ENCODE data around the gene SELENON.

The SELENON gene

DNA sequence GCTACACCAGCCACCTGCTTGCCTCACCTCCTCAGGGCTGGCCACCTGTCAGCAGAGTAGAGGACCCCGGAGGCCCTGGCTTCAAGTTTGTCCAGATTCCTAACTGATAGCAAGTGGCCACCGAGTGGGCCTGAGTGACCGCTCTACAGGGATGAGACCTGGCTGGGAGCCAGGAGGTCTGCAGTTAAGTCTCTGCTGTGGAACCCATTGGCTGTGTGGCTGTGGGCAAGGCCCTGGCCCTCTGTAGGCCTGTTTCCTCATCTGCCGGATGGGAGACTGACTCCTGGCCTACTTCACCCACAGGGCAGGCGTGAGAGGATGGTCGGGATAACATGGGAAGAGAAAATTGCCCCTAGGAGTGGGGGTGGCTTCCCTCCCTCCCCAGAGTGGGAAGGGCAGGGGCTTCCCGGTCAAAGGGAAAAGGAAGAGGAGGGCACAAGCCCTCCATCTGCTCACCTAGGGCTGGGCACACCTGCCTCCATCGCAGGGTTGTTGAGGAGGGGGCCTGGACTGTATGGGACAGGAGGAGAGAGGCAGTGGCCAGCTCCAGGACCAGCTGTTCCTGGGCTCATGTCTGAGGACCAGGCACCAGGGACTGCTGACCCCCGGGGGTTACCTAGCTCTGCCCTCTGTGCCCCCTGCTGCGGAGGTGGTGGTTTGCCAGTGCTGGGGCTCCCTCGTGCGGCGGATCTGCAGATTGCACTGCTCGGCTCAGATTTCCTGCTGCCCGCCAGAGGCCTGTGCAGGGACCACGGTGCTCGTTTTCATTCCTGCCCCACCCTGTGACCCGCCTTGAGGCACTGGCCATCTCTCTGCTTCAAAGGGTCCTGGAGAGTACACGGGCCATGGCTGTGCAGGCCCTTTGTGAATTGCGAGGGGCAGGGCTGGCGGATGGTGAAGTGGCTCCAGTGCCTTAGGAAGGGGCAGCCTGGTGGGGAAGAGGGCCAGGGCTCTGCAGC lies 10.6 kb downstream of the SELENON start:
- DNase-seq: peak; percentile 68

- DNase-seq: no peak
Measured at GRCh38 chr1:25811384-25812082, 11.5 kb downstream of the SELENON start.

- DNase-seq: no peak
Measured at GRCh38 chr1:25813071-25813733, 13.2 kb downstream of the SELENON start.

DNA sequence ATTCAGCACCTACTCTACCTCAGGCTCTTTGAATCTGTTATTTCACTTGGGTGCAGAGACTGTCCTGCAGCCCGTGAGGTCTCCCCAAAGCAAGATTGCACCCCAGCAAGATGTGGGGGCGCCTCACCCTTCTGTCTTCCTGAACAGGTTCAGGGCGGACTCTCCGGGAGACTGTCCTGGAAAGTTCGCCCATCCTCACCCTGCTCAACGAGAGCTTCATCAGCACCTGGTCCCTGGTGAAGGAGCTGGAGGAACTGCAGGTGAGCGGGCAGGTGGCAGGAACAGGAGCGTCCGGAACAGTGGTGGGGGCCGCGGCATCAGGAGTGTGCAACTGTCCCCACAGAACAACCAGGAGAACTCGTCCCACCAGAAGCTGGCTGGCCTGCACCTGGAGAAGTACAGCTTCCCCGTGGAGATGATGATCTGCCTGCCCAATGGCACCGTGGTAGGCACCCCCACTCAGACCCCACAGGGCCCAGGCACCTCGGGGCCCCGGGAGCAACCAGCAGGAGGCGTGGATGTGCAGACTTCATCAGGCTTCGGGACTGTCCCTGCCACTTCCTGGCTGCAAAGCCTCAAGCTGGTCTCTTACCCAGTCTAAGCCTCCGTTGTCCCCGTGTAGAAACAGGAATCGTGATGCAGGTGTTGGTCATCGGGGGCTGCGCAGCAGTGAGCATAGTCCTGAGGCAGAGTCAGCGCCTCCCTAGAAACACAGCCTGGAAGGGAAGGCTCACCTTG lies 13.9 kb downstream of the SELENON start:
- no peak for DNase-seq

DNA sequence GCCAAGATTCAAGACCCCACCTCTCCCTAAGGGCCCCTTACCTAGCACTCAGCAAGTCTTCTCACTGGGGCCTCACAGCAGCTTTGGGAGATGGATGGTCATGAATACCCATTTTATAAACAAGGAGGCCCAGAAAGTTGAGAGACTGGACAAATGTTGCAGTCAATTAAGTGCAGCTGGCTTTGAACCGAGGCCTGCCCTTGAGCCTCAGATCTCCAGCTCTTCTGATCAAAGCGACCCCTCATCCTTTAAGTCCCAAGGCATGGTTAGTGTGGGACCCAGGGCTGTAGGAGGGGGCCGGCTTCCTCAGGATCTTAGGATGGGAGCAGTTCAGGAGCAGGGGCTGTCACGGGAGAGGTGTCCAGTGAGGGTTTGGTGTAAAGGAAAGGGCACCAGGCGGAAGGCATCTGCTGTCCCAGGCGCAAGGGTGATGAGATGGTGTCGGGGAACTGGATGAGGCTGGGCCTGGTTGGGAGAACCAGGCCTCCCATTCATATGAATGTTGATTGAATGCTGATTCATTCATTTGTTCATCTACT lies 14.6 kb downstream of the SELENON start:
- no peak for DNase-seq

DNA sequence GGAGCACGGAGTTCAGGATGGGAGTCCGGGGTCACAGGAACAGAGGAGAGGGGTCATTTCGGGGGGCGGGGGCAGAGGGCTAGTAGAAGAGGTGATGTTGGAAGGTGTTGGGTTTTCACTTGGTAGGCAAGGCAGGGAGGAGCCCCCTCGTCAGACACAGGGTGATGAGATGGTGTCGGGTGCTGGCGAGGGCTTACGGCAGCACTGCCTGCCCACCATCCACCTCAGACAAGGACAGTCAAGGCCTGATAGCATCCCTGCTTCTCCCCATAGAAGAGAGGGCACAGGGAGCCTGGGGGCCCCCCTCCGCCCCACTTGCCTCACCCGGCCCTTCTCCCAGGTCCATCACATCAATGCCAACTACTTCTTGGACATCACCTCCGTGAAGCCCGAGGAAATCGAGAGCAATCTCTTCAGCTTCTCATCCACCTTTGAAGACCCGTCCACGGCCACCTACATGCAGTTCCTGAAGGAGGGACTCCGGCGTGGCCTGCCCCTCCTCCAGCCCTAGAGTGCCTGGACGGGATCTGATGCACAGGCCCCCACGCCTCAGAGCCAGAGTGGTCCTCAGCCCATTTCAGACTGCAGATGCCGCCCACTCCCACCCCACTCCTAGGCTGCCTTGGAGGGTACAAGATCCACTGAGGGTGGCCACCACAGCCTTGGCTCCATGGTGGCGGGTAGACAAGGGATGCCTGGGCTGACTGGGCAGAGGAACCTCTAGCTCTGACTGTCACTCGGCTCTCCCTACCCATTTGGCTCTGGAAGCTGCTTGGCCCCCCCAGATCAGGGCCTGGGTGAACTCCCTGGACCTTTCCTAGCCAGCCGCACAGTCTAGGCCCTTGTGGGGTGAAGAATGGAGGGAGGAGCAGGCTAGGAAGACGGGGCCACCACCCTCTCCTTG lies 15.5 kb downstream of the SELENON start:
- DNase-seq: no peak

DNA sequence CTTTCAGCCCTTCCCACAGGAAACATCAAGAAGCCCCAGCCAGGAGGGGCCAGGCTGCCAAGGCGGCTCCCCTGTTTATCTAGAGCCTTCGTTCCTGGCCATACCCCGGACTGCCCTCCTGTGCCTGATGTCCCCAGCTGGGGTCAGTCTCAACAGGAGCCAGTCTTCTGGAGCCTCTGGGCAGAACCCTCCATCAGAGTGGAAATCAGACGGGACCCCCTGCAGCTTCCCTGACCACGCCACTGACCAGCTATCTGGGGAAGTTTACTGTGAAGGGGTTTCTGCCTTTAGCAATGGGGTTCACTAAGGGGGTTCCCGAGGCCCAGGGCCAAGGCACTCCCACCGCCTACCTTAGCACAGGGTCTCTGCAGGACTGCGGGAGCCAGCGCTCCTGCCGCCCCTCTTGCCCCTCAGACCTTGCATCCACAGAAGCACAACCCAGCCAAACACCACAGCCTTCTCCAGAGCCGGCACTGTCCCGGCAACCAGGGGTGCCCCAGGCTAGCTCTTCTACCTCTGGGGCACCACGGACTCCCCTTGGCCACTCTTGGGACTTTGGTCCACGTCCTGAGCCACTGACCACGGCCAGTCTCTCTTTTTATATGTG lies 16.2 kb downstream of the SELENON start:
- DNase-seq: no peak

DNA sequence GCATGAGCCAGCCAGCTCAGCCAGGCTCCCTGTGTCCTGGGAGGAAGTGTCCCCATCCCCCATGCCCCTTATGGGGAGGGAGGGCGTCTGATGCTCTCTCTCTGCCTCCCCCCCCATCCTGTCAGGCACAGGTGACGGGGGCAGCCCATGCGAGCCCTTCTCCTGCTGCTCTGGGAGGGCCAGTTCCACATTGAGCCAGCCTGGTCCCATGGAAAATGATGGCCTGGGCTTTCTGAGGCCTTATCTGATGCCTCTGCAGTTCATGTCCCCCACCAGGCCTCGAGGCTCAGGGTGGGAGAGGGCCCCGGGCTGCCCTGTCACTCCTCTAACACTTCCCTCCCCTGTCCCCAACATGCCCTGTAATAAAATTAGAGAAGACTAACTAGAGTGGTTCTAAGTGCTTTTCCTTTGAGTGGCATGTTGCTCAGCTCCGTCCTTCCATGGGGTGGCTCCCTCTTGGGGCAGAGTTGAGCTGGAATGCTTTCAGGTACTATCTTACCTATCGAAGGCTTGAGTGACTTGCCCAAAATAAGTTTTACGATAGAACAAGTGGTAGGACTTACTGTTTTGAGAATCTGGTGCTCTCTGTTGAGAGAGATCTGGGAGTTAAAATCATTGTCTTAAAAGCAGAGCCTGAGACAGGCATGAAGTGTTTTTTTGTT lies 18.0 kb downstream of the SELENON start:
- DNase-seq: no peak

GRCh38 chr1:25818569-25818968 lies 18.6 kb downstream of the SELENON start:
- DNase-seq: no peak

DNA sequence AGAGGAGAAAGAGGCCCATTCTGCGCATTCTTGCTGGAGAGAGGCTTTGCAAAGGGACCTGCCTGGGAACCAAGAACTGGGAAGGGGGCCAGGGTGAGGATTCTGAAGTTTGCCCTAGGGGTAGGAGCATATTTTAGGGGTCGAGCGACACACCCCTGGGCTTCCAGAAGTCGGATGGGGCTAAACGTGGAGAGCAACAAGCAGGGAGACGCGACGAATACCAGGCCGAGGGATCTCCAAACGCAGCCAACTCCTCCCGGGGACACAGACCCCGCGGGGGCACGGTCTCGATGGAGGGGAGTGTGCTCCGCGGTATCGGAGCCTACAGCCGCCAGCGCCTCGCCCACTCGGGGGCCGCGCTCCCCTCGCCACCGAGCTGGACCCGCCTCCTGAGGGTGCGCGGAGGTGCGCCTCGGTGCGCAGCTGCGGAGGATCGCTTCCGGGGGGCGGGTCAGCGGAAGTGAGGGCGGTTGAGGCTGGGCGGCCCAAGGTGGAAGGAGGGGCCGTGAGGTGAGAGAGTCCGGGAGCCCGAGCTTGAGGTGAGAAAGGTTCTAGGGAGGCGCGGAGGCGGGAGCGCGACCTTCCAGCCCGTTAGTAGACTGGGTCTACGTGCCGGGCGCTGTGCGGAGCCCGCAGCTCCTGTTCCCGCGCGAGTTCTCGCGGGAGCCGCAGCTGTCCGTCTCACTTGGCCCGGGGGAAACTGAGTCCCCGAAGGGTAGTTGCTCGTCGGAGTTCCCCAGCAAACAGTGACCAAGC lies 19.7 kb downstream of the SELENON start, which contains the start of gene MTFR1L:
Gene MTFR1L, plus strand, starts transcription at position 464 of the 756 bp plus-strand sequence. CDS start 3,151 bp downstream, outside the sequence.
- peak; percentile 69 for DNase-seq

DNA sequence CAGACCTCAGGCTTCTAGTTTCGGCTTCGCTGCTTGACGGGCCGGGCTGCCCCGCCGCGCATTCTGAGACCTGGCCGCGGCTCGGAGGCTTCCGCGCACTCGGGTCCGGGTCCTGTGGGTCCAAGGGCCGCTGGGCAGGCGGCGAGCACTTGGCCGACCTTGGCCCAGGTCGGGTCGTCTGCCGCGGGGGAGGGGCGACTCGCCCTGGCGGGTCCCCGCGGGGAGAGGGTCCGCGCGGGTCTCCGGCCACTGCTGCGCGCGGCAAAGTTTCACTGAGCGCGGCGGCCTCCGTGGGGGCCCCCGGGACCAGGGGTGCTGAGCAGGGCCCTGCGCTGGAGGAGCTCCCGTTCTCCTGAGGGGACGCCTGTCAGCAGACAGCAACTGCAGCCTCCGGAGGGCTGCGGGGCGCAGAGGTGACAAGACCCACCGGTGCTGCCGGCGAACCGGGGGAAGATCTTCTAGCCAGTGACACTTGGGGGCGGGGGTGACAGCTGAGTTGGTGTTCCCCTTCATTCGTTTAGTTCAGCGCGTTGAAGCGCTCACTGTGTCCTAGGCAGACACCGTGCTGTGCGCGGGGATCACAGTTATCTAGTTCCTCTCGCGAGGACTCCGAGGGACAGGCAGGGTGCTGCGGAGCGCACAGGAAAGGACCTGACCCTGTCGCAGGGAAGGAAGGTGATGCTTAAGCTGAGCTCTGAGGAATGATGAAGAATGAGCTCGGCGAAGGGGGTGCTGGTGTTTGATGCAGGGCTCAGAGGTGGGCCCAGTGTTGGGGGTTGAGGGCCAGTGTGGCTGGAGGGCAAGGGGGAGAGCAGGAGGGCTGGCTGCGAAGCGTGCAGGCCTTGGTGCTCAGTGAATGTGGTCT lies 20.5 kb downstream of the SELENON start:
- DNase-seq: peak; percentile 45

- DNase-seq: no peak
Measured at GRCh38 chr1:25821112-25821476, 21.1 kb downstream of the SELENON start.

DNA sequence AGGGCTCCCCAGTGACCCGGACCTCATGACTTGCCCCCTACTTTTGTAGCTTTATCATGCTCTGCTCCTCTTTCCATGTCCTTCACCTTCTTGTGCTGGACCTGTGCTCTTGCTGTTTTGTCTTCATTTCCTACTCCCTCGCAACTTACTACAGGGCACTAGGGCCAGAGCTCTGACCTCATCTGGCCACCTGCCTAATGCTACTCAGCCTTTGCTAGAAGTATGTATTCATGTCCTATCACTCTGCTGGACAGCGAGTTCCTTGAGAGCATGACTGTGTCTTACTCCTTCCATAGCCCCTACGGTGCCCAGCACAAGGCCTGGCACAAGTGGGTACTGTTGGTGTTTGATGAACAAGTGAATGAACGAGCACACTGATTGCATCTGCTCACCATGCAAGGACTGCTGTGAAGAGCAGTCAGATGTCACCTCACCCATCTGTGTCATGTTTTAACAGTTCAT lies 21.7 kb downstream of the SELENON start:
- DNase-seq: no peak

DNA sequence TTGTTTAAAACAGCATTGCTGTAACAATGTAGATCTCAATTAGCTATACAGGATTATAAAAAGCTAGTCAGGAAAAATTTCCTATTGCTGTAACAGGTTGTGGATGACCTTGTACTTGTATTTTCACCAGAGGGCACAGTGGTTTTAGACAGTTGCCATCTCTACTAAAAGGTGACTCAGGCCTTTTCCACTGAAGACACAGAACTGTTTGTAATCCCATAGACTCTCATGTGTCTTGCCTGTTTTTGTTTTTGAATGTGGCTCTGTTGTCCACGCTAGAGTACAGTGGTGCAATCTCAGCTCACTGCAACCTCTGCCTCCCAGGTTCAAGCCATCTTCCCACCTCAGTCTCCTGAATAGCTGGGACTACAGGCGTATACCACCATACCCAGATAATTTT lies 25.6 kb downstream of the SELENON start:
- no peak for DNase-seq

GRCh38 chr1:25826571-25826970 lies 26.6 kb downstream of the SELENON start:
- DNase-seq: no peak

DNA sequence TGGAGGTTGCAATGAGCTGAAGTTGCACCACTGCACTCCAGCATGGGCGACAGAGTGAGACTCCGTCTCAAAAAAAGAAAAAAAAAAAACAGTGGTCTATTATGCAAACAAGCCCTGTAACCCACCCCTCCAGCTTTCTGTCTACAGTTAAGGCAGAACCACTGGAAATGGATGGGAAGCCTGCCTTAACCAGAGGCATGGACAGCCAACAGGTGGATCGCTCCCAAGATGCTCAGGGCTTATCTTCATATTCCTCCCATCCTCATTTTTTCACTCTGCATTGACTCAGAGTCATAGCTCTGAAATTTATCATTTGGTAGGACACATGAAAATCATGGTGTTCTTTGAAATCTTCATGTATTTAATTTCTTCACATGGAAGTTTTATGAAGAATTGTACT lies 28.5 kb downstream of the SELENON start:
- no peak for DNase-seq

GRCh38 chr1:25829046-25829445 lies 29.1 kb downstream of the SELENON start:
- no peak for DNase-seq

- no peak for DNase-seq
Measured at GRCh38 chr1:25831569-25832196, 31.7 kb downstream of the SELENON start.
